ENCODE data around the gene EVPL. TPM values are rescaled to one million over a fixed set of nuclear protein-coding genes. Genes with fewer than 3 reads are reported as not detected.

EVPL gene
- total and polyA plus RNA-seq, 2 of the 13 experiments (the other 11 are each of a cell fraction or from before 2014, with no cell fraction given), result 2.1 to 8.2 TPM

GRCh38 chr17:76072148-76072858, 45.2 kb upstream of the EVPL start, which contains the start of gene SRP68 (continued):
- TF ChIP-seq ZBTB10 (CRISPR knock-in tag; IDR thresholded peaks at IDR 0.05; ENCODE audit: borderline replicate concordance) (no peak), ZBTB1 (CRISPR knock-in tag; IDR thresholded peaks at IDR 0.05; ENCODE audit: borderline replicate concordance) (no peak), ZNF350 (CRISPR knock-in tag; IDR thresholded peaks at IDR 0.05; ENCODE audit: borderline replicate concordance, low read depth) (peak; percentile 81), ZNF335 (CRISPR knock-in tag; IDR thresholded peaks at IDR 0.05) (peak; percentile 92), HNF4G (IDR thresholded peaks at IDR 0.05; ENCODE audit: borderline replicate concordance, low read depth, low read length) (no peak), HNF4G (CRISPR knock-in tag; IDR thresholded peaks at IDR 0.05; ENCODE audit: borderline replicate concordance, low read depth) (0 out of 2 replicates have a peak, but pooled peaks have one; percentile 42), GPN1 (CRISPR knock-in tag; IDR thresholded peaks at IDR 0.05; ENCODE audit: borderline replicate concordance) (no peak), ZNF282 (IDR thresholded peaks at IDR 0.05; ENCODE audit: partially characterized antibody) (no peak), ZSCAN5A (CRISPR knock-in tag; IDR thresholded peaks at IDR 0.05; ENCODE audit: borderline replicate concordance) (no peak), ZMYM3 (CRISPR knock-in tag; IDR thresholded peaks at IDR 0.05) (peak; percentile 70; the same call in 1 of the 2 replicates), HBP1 (CRISPR knock-in tag; IDR thresholded peaks at IDR 0.05; ENCODE audit: low read depth) (peak; percentile 70), SIX1 (CRISPR knock-in tag; IDR thresholded peaks at IDR 0.05; ENCODE audit: borderline replicate concordance) (peak; percentile 51; the same call in 1 of the 2 replicates), ZBTB44 (CRISPR knock-in tag; IDR thresholded peaks at IDR 0.05) (no peak; the same call in 1 of the 2 replicates), CERS6 (CRISPR knock-in tag; IDR thresholded peaks at IDR 0.05) (no peak), SP5 (CRISPR knock-in tag; IDR thresholded peaks at IDR 0.05; ENCODE audit: borderline replicate concordance, low read depth) (peak; percentile 76; the same call in 1 of the 2 replicates), ZFP1 (CRISPR knock-in tag; IDR thresholded peaks at IDR 0.05) (peak; percentile 56; the same call in 1 of the 2 replicates), POLR2G (IDR thresholded peaks at IDR 0.05; ENCODE audit: low read depth, low read length) (peak; percentile 98), POLR2A (IDR thresholded peaks at IDR 0.05; ENCODE audit: insufficient read depth in 1 of 2, low read depth in 2 of 2, low read length in 2 of 2) (peak; percentile 79 to 94), ZNF414 (CRISPR knock-in tag; IDR thresholded peaks at IDR 0.05) (peak; percentile 45; the same call in 1 of the 2 replicates), TCF7 (IDR thresholded peaks at IDR 0.05; ENCODE audit: low read depth) (no peak), SP4 (CRISPR knock-in tag; IDR thresholded peaks at IDR 0.05) (peak; percentile 94)

All from HepG2 (cell line).